ENCODE measurements around the gene TMEM245.

DNA sequence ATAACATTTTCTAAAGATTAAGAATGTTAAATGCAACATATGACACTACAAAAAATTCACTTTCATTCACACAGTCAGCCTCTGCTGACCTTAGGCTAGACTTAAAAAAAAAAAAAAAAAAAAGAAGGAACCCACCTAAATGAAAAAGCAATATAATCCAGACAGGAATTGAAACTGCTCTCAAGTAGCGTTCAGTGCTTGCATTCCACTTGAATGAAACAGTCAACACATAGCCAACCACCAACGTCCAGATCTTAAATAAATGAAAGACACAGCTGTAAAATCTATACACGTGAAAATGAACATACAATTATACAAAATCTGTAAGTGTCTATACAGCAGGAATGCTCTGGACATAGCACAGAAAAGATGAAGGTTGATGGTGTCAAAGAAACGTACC lies 11.4 kb downstream of the TMEM245 start:
- TF ChIP-seq, protein P1, sequence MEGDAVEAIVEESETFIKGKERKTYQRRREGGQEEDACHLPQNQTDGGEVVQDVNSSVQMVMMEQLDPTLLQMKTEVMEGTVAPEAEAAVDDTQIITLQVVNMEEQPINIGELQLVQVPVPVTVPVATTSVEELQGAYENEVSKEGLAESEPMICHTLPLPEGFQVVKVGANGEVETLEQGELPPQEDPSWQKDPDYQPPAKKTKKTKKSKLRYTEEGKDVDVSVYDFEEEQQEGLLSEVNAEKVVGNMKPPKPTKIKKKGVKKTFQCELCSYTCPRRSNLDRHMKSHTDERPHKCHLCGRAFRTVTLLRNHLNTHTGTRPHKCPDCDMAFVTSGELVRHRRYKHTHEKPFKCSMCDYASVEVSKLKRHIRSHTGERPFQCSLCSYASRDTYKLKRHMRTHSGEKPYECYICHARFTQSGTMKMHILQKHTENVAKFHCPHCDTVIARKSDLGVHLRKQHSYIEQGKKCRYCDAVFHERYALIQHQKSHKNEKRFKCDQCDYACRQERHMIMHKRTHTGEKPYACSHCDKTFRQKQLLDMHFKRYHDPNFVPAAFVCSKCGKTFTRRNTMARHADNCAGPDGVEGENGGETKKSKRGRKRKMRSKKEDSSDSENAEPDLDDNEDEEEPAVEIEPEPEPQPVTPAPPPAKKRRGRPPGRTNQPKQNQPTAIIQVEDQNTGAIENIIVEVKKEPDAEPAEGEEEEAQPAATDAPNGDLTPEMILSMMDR (conservative IDR thresholded peaks at IDR 0.05; ENCODE audit: low read depth, low read length) = no peak
- no peak for TF ChIP-seq EZH2 (IDR thresholded peaks at IDR 0.05; ENCODE audit: borderline replicate concordance, low read depth, low read length, poor library complexity, severe bottlenecking)
